GM19467 (cell line): ENCODE results near the gene DKKL1.
A peak's percentile ranks its signal among the peaks of the same experiment; 100 is the strongest.
"Not testable (repeated sequence)": the region's sequence is repeated elsewhere in the genome, so short reads cannot be mapped to it uniquely, and the experiment has no call there.

Source experiments
- ATAC-seq: cut with Tn5 transposase; IDR thresholded peaks from one replicate; pipeline ENCODE4 v1.9.1; 2021; ENCODE audit warnings: mild to moderate bottlenecking, moderate library complexity; ENCODE audit not compliant: unreplicated experiment

Gene DKKL1

GRCh38 chr19:49363268-49364082, at the start of gene DKKL1:
TSS of gene DKKL1 (plus strand) at chr19:49363877. CDS start at chr19:49363999, 122 bp downstream.
- no peak for ATAC-seq

DNA sequence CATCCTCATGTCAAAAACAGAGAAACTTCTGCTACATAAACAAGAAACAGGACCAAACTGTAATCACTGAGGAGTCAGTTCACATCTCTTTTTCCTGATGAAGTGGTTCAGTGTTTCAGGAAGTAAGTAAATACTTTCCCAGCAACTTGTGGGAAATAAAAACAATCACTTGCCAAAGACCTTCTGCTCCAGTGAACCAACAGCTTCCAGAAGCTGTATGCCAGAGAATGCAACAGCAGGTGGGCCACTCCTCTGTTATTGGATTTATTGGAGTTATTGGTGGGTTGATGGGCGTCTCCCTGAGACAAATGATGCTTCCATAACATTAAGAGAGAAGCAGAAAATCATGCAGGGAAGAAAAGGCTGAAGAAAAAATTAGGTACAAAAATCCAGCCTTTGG, 48.6 kb upstream of the DKKL1 start:
- no peak for ATAC-seq

DNA sequence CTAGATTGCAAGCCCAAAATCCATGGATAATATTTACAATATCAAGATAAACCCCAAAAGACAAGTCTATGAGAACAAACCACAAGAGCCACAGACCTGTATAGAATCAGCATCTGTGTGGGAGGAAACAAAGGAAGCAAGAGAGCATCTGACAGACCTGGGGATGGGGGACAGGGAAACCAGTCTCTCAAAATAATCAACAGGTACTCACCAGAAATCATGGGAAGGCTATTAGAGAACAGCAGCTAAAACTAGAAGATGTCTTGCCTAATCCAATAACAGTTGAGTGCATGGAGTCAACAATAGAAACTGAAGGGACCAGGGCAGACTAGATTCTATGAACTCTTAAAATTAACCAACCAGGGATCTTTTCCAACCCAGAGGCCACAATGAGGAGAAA, 47.4 kb upstream of the DKKL1 start:
- no peak for ATAC-seq

DNA sequence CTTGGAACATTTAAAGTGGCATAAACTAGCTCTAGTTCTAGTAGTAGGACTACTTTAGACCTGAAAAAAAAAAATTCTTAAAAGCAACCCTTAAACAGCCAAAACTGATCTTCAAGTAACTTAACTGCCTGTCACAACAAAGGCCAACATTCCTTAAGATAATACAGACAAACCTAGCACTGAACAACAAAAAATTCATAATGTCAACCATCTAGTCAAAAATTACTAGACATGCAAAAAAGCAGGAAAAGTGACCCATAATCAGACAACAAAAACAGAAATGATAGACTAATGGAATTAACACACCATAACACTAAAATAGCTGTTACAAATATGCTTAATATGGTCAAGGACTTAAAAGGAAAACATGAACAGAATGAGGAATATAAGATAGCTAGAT, 45.4 kb upstream of the DKKL1 start:
- no peak for ATAC-seq

GRCh38 chr19:49324801-49325576, 38.7 kb upstream of the DKKL1 start, which contains the start of gene SLC6A16:
TSS of gene SLC6A16 (minus strand) at chr19:49325191. CDS start at chr19:49311347, 13,844 bp downstream.
- no peak for ATAC-seq

GRCh38 chr19:49325756-49326155, 37.9 kb upstream of the DKKL1 start:
- ATAC-seq = not testable (repeated sequence)

- ATAC-seq = no peak
These were observed 37.4 kb upstream of the DKKL1 start for GRCh38 chr19:49326165-49326704.

DNA sequence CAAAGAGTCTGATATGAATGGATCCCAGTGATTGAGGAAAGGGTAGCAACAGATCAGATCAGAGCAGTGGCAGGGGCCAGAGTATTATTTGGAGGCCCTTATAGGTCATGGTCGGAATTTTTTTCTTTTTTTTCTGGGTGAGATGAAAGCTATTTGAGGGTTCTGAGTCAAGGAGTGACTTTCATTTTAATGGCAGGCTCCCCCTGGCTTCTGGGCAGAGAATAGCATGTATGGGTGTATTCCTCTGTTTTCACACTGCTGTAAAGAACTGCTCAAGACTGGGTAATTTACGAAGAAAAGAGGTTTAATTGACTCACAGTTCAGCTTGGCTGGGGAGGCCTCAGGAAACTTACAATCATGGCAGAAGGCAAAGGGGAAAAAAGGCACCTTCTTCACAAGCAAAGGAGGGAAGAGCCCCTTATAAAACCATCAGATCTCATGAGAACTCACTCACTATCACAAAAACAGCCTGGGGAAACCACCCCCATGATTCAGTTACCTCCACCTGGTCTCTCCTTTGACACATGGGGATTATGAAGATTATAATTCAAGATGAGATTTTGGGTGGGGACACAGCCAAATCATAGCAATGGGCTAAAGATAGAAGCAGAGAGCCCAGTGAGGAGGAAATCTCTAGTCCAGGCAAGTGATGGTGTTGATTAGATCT, 35.7 kb upstream of the DKKL1 start:
- ATAC-seq = no peak

GRCh38 chr19:49328741-49329140, 34.9 kb upstream of the DKKL1 start:
- ATAC-seq = no peak

DNA sequence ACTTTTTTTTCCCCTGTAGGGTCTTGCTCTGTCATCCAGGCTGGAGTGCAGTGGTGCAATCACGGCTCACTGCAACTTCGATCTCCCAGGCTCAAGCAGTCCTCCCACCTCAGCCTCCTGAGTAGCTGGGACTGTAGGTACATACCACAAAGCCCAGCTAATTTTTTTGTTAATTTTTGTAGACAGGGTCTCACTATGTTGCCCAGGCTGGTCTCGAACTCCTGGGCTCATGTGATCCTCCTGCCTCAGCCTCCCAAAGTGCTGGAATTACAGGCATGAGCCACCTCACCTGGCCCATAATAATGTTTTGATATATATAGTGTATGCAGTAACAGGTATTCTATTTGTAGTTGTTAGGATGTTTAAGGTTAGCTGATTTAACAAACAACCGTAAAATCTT, 32.5 kb upstream of the DKKL1 start:
- ATAC-seq = not testable (repeated sequence)

DNA sequence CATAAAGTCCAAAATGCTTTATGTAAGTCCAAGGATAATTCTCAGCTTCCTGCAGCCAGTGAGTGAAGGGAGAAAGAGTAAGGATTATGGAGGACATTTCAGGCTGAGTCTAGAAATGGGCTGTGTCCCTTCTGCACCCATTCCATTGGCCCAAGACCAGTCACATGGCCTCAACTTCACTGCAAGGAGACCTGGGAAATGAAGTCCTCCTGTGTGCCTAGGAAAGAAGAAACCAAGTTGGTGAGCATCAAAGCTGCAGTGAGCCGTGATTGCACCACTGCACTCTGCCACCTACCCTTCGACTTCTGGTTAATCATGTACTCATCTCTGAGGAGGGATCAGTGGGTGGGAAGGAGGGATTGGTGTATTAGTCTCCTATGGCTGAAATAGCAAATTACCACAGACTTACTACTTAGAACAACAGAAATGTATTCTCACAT, 32.0 kb upstream of the DKKL1 start:
- ATAC-seq = peak; percentile 46

DNA sequence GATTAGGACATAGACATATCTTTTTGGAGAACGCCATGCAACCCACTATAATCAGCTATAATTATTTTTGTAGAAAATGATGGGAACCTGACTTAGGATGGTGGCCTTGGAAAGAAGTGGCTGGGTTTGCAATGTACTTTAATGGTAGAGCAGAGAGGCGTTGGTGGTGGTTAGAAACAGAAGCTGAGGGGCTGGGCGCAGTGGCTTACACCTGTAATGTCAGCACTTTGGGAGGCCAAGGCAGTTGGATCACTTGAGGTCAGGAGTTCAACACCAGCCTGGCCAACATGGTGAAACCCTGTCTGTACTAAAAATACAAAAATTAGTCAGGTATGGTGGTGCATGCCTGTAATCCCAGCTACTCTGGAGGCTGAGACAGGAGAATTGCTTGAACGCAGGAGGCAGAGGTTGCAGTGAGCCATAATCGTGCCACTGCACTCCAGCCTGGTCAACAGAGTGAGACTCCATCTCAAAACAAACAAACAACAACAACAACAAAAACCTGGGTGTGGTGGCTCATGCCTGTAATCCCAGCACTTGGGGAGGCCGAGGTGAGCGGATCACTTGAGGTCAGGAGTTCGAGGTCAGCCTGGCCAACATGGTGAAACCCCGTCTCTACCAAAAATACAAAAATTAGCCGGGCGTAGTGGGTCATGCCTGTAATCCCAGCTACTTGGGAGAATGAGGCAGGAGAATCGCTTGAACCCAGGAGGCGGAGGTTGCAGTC, 30.8 kb upstream of the DKKL1 start:
- ATAC-seq = not testable (repeated sequence)

- no peak for ATAC-seq
These were observed 30.3 kb upstream of the DKKL1 start for GRCh38 chr19:49333418-49333805.

- ATAC-seq = peak; percentile 39
These were observed 29.8 kb upstream of the DKKL1 start for GRCh38 chr19:49333811-49334288.

DNA sequence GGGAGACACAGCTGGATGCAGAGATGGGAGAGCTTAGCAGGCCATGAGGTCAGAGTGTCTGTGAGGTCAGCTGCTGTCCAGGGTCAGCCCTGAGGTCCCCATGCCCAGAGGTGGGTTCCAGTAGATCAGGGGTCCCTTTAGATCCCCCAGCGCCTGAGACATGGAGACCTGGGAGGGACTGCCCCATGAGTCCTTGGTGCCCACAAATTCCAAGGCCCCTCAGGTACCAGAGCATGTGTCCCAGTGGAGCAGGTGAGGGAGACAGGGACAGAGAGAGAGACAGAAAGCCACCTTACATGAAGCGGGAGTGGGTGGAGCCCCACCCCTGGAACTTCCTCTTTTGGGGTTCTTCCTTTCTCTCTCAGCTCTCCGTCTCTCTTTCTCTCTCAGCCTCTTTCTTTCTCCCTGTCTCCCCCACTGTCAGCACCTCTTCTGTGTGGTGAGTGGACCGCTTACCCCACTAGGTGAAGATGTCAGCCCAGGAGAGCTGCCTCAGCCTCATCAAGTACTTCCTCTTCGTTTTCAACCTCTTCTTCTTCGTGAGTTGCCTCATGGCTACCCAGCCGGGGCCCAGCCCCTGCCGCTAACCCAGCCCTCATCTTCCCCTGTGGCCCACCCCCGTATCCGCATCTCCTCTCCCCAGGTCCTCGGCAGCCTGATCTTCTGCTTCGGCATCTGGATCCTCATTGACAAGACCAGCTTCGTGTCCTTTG, 28.4 kb upstream of the DKKL1 start, which contains the start of gene CD37:
TSS of gene CD37 (plus strand) at position 336 of the 713 bp plus-strand sequence. CDS start at position 471, 135 bp downstream.
- no peak for ATAC-seq

DNA sequence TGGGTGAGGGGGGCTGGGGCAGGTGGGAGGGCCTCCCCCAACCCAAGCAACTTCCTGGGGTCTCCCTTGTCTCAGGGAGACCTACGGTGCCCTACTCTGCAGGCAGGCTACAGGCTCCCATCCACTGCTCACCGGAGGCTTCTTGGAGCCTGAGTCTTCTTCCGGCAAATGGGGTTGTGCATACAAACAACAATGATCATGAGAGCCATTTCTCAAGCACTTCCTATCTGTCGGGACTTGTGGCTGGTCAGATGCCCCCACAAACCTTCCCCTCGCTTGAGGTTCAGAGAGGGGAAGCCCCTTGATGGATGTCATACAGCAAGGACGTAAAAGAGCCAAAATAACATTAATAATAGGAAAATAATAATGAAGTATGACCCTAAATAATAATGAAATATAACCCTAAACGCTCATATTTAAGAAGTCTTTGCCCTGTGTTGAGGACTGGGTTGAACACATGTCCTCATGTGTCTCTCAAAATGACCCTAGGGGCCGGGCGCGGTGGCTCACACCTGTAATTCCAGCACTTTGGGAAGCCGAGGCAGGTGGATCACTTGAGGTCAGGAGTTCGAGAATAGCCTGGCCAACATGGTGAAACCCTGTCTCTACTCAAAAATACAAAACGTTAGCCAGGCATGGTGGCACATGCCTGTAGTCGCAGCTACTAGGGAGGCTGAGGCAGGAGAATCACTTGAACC, 27.7 kb upstream of the DKKL1 start:
- no peak for ATAC-seq

DNA sequence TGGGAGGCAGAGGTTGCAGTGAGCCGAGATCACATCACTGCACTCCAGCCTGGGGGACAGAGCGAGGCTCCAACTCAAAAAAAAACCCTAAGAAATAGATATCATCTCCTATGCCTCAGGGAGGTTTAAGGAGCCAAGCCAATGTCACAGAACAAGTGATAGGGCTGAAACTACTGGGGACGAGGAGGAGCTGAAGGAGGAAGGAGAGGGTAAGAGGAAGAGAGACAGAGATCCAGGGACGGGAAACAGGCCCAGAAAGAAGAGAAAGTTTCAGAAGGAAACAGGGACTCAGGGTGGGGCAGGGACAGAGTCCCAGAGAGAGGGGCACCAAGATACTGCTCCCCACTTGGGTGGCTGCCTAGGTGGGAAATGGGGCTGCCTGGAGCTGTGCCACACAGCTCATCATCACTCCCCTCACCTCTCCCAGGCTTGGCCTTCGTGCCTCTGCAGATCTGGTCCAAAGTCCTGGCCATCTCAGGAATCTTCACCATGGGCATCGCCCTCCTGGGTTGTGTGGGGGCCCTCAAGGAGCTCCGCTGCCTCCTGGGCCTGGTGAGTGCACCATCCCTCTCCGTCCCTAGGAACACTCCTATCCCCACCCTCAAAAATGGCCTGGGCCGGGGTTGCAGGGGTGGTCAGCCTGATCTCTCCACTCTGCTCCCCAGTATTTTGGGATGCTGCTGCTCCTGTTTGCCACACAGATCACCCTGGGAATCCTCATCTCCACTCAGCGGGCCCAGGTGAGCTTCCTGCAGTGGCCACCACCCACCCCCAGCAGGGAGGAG, 27.0 kb upstream of the DKKL1 start:
- no peak for ATAC-seq
